Mesothelial cell of epicardium (in vitro differentiated cells): ENCODE measurements around the gene COPS4. TPM values are rescaled to one million over a fixed set of nuclear protein-coding genes. Genes with fewer than 3 reads are reported as not detected.
"Not testable (repeated sequence)": the region's sequence is repeated elsewhere in the genome, so short reads cannot be mapped to it uniquely, and the experiment has no call there.

Experiments
- DNase-seq, 2 experiments: peaks; one replicate each; pipeline ENCODE4 v3.0.0; 2021; ENCODE audit warnings: low spot score in 2 of 2; ENCODE audit not compliant: unreplicated experiment in 2 of 2
- H3K27ac Mint-ChIP-seq: 2 replicates; pipeline ENCODE4 v1.8.0; 2021; ENCODE audit warnings: mixed read lengths
- H3K27me3 Mint-ChIP-seq: 2 replicates; pipeline ENCODE4 v1.8.0; 2021; ENCODE audit warnings: low read depth, mixed read lengths
- H3K36me3 Mint-ChIP-seq: 2 replicates; pipeline ENCODE4 v1.8.0; 2021; ENCODE audit warnings: mixed read lengths
- H3K4me1 Mint-ChIP-seq: 2 replicates; pipeline ENCODE4 v1.8.0; 2021; ENCODE audit warnings: mixed read lengths
- H3K4me3 Mint-ChIP-seq: 2 replicates; pipeline ENCODE4 v1.8.0; 2021; ENCODE audit warnings: mild to moderate bottlenecking, moderate library complexity, mixed read lengths
- H3K9me3 Mint-ChIP-seq: 2 replicates; pipeline ENCODE4 v1.8.0; 2021; ENCODE audit warnings: mixed read lengths
- total RNA-seq: library from RNA; stranded (reverse); gene quantifications from 3 replicates; pipeline ENCODE4 v1.2.1, GENCODE V29; 2021
- TF ChIP-seq, protein P1 (sequence below): fragments of 200-600 bp; sonication (generic); IDR thresholded peaks from one replicate; pipeline ENCODE4 v1.5.0; 2021; ENCODE audit warnings: antibody characterized with exemption; ENCODE audit not compliant: unreplicated experiment

The COPS4 gene
- total RNA-seq, 1 donor from 2014 or later: 39.6 TPM

- Mint-ChIP-seq H3K27me3 (no peaks in the 10 kb centered on the region), H3K4me1 (no peaks in the 10 kb centered on the region), H3K27ac (no peak overlapping the region), H3K4me3 (no peak overlapping the region), H3K9me3 (peaks cover 5% of the 10 kb centered on the region), H3K36me3 (peaks cover 1% of the 10 kb centered on the region)
- no peak for DNase-seq
- TF ChIP-seq, protein P1, sequence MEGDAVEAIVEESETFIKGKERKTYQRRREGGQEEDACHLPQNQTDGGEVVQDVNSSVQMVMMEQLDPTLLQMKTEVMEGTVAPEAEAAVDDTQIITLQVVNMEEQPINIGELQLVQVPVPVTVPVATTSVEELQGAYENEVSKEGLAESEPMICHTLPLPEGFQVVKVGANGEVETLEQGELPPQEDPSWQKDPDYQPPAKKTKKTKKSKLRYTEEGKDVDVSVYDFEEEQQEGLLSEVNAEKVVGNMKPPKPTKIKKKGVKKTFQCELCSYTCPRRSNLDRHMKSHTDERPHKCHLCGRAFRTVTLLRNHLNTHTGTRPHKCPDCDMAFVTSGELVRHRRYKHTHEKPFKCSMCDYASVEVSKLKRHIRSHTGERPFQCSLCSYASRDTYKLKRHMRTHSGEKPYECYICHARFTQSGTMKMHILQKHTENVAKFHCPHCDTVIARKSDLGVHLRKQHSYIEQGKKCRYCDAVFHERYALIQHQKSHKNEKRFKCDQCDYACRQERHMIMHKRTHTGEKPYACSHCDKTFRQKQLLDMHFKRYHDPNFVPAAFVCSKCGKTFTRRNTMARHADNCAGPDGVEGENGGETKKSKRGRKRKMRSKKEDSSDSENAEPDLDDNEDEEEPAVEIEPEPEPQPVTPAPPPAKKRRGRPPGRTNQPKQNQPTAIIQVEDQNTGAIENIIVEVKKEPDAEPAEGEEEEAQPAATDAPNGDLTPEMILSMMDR: no peak
These were observed 15.0 kb upstream of the COPS4 start for GRCh38 chr4:83019794-83020494.

DNA sequence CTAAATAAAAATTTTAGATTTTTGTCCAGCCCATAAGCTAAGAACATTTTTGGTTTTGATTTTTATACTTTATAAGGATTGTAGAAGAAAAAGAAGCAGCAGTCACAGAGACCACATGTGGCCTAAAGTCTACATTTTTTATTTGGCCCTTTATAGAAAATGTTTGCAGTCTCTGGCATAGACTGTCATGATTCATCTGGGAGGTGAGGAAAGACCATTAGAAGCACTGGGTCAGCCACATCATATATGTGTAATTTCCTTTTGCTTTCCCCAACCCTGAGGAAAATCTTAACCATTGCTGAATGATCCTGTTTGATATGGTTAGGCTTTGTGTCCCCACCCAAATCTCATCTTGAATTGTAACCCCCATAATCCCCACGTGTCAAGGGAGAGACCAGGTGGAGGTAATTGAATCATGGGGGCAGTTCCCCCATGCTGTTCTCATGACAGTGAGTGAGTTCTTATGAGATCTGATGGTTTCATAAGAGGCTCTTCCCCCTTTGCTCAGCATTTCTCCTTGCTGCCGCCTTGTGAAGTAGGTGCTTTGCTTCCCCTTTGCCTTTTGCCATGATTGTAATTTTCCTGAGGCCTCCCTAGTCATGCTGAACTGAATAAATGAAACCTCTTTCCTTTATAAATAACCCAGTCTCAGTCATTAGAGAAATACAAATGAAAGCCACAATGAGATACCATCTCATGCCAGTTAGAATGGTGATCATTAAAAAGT is 12.1 kb upstream of the COPS4 start:
- Mint-ChIP-seq H3K36me3 (peaks cover 3% of the 10 kb centered on the region), H3K27ac (no peak overlapping the region), H3K4me1 (no peaks in the 10 kb centered on the region), H3K27me3 (peaks cover 7% of the 10 kb centered on the region), H3K9me3 (peaks cover 14% of the 10 kb centered on the region), H3K4me3 (no peak overlapping the region)
- TF ChIP-seq, protein P1: no peak
- DNase-seq: no peak

GRCh38 chr4:83023599-83023998 is 11.4 kb upstream of the COPS4 start:
- peaks cover 14% of the 10 kb centered on the region for H3K9me3 Mint-ChIP-seq
- H3K36me3 Mint-ChIP-seq, H3K27ac Mint-ChIP-seq, H3K4me1 Mint-ChIP-seq, H3K4me3 Mint-ChIP-seq, DNase-seq: not testable (repeated sequence)
- peaks cover 13% of the 10 kb centered on the region for H3K27me3 Mint-ChIP-seq

DNA sequence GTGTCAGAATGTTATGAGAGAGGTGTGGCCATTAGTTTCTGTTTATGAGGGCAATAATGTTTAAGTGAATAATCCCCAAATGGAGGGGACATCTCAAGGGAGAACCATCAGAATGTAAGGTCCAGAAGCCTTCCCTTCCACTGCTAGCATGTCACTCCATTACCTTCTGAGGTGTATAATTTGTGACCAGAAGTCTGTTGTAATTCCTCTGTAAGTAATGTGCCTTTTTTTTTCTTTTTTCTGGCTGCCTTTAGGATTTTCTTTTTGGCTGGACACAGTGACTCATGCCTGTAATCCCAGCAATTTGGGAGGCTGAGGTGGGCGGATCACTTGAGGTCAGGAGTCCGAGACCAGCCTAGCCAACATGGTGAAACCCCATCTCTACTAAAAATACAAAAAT is 10.8 kb upstream of the COPS4 start:
- peaks cover 3% of the 10 kb centered on the region for H3K36me3 Mint-ChIP-seq
- H3K4me3 Mint-ChIP-seq: no peak overlapping the region
- no peak for DNase-seq
- H3K9me3 Mint-ChIP-seq: peaks cover 14% of the 10 kb centered on the region
- H3K27me3 Mint-ChIP-seq: peaks cover 20% of the 10 kb centered on the region
- no peaks in the 10 kb centered on the region for H3K4me1 Mint-ChIP-seq
- no peak overlapping the region for H3K27ac Mint-ChIP-seq
- TF ChIP-seq, protein P1: no peak

DNA sequence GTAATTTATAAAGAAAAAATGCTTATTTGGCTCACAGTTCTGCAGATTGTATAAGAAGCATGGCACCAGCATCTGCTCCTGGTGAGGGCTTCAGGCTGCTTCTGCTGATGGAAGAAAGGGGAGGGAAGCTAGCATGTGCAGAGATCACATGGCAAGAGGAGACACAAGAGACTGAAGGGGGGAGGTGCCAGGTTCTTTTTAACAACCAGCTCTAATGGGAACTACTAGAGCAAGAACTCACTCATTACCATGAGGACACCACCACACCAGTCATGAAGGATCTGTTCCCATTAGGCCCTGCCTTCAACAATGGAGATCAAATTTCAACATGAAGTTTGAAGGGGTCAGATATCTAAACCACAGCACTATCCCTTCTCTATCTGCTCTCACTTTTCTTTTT is 9.4 kb upstream of the COPS4 start:
- H3K27me3 Mint-ChIP-seq: peaks cover 31% of the 10 kb centered on the region
- TF ChIP-seq, protein P1: no peak
- H3K9me3 Mint-ChIP-seq: peaks cover 14% of the 10 kb centered on the region
- H3K36me3 Mint-ChIP-seq: peaks cover 3% of the 10 kb centered on the region
- H3K4me3 Mint-ChIP-seq: no peak overlapping the region
- no peak for DNase-seq
- H3K4me1 Mint-ChIP-seq: no peaks in the 10 kb centered on the region
- H3K27ac Mint-ChIP-seq: no peak overlapping the region

DNA sequence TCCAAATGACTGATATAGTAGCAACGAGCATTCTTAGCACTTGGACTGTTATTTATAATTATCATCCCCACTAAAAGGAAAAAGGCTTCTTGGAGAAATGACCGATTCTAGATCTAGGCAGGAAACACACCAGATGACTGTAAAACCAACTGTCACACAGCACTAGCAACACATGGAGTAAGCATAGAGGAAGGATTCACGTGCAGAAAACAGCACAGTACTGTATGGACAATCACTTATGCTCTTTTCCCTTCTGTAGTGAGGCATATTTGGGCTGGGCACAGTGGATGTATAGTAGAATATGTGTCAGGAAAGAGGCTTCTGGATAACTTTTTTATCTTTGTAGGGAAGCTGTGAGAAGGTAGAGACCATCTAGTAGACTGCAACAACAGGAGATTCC is 6.0 kb upstream of the COPS4 start:
- no peak overlapping the region for H3K27ac Mint-ChIP-seq
- H3K36me3 Mint-ChIP-seq: peaks cover 3% of the 10 kb centered on the region
- no peaks in the 10 kb centered on the region for H3K4me1 Mint-ChIP-seq
- TF ChIP-seq, protein P1: no peak
- H3K9me3 Mint-ChIP-seq: peaks cover 14% of the 10 kb centered on the region
- DNase-seq: no peak
- H3K27me3 Mint-ChIP-seq: peaks cover 41% of the 10 kb centered on the region
- no peak overlapping the region for H3K4me3 Mint-ChIP-seq
